Measurements from ENCODE around the gene SLC6A1.

GRCh38 chr3:10996345-10997013 is 3.9 kb downstream of the SLC6A1 start:
- TF ChIP-seq, protein P1, sequence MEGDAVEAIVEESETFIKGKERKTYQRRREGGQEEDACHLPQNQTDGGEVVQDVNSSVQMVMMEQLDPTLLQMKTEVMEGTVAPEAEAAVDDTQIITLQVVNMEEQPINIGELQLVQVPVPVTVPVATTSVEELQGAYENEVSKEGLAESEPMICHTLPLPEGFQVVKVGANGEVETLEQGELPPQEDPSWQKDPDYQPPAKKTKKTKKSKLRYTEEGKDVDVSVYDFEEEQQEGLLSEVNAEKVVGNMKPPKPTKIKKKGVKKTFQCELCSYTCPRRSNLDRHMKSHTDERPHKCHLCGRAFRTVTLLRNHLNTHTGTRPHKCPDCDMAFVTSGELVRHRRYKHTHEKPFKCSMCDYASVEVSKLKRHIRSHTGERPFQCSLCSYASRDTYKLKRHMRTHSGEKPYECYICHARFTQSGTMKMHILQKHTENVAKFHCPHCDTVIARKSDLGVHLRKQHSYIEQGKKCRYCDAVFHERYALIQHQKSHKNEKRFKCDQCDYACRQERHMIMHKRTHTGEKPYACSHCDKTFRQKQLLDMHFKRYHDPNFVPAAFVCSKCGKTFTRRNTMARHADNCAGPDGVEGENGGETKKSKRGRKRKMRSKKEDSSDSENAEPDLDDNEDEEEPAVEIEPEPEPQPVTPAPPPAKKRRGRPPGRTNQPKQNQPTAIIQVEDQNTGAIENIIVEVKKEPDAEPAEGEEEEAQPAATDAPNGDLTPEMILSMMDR (IDR thresholded peaks at IDR 0.05; ENCODE audit: low read length): no peak
- TF ChIP-seq EZH2 (IDR thresholded peaks at IDR 0.05; ENCODE audit: borderline replicate concordance, low read length): no peak

All from OCI-LY1 (cell line).